ENCODE data around the gene TSPAN5.
"Not testable (repeated sequence)": the region's sequence is repeated elsewhere in the genome, so short reads cannot be mapped to it uniquely, and the experiment has no call there.

The TSPAN5 gene

GRCh38 chr4:98658287-98659105 is at the start of gene TSPAN5:
Gene TSPAN5 (minus strand): TSS chr4:98658611.
- peak; percentile 93 for DNase-seq

GRCh38 chr4:98706935-98707334 is 48.5 kb upstream of the TSPAN5 start:
- no peak for DNase-seq

- DNase-seq, result no peak
Measured at GRCh38 chr4:98706200-98706813, 47.9 kb upstream of the TSPAN5 start.

- not testable (repeated sequence) for DNase-seq
Measured at GRCh38 chr4:98705586-98705985, 47.2 kb upstream of the TSPAN5 start.

- DNase-seq, result no peak
Measured at GRCh38 chr4:98700656-98701055, 42.2 kb upstream of the TSPAN5 start.

- DNase-seq, result no peak
Measured at GRCh38 chr4:98694076-98694475, 35.7 kb upstream of the TSPAN5 start.

GRCh38 chr4:98692411-98692810 is 34.0 kb upstream of the TSPAN5 start:
- DNase-seq, result no peak

- DNase-seq, result no peak
Measured at GRCh38 chr4:98691588-98691987, 33.2 kb upstream of the TSPAN5 start.

GRCh38 chr4:98689507-98690174 is 31.2 kb upstream of the TSPAN5 start:
- no peak for DNase-seq

GRCh38 chr4:98688411-98689290 is 30.2 kb upstream of the TSPAN5 start:
- DNase-seq, result no peak

GRCh38 chr4:98687876-98688275 is 29.5 kb upstream of the TSPAN5 start:
- DNase-seq, result no peak

- no peak for DNase-seq
Measured at GRCh38 chr4:98686847-98687246, 28.4 kb upstream of the TSPAN5 start.

- DNase-seq, result no peak
Measured at GRCh38 chr4:98686043-98686707, 27.8 kb upstream of the TSPAN5 start.

- DNase-seq, result no peak
Measured at GRCh38 chr4:98685225-98686042, 27.0 kb upstream of the TSPAN5 start.

GRCh38 chr4:98682719-98683118 is 24.3 kb upstream of the TSPAN5 start:
- DNase-seq, result no peak

- no peak for DNase-seq
Measured at GRCh38 chr4:98680806-98681205, 22.4 kb upstream of the TSPAN5 start.

- no peak for DNase-seq
Measured at GRCh38 chr4:98679738-98680137, 21.3 kb upstream of the TSPAN5 start.

- no peak for DNase-seq
Measured at GRCh38 chr4:98677799-98678198, 19.4 kb upstream of the TSPAN5 start.

GRCh38 chr4:98674404-98675173 is 16.2 kb upstream of the TSPAN5 start:
- no peak for DNase-seq

GRCh38 chr4:98673978-98674377 is 15.6 kb upstream of the TSPAN5 start:
- DNase-seq, result no peak

GRCh38 chr4:98673288-98673644 is 14.9 kb upstream of the TSPAN5 start:
- DNase-seq, result no peak

Data from eye (tissue), 1 donor.